ENCODE measurements around the gene CABLES1.

The CABLES1 gene

DNA sequence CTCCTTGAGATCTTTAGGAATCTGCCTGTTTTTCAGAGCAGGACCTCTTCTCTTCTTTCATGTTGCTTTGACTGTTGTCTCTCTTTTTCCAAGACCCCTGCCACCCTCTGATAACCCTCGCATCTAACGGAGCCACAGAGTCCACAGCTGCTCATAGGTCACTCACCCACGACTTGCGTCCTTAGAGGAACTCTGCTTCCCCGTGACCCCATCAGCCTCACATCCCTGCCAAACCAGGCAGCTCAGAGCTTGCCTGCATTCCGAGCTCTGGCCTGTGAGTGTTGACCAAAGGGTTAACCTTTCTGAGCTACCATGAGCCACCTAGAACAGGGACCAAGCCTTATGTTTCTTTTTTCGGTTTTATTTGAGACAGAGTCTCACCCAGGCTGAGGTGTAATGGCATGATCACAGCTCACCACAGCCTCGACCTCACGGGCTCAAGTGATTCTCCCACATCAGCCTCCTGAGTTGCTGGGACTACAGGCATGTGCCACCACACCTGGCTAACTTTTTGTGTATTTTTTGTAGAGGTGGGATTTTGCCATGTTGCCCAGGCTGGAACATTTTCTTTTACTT is 36.4 kb downstream of the CABLES1 start:
- no peak for DNase-seq

DNA sequence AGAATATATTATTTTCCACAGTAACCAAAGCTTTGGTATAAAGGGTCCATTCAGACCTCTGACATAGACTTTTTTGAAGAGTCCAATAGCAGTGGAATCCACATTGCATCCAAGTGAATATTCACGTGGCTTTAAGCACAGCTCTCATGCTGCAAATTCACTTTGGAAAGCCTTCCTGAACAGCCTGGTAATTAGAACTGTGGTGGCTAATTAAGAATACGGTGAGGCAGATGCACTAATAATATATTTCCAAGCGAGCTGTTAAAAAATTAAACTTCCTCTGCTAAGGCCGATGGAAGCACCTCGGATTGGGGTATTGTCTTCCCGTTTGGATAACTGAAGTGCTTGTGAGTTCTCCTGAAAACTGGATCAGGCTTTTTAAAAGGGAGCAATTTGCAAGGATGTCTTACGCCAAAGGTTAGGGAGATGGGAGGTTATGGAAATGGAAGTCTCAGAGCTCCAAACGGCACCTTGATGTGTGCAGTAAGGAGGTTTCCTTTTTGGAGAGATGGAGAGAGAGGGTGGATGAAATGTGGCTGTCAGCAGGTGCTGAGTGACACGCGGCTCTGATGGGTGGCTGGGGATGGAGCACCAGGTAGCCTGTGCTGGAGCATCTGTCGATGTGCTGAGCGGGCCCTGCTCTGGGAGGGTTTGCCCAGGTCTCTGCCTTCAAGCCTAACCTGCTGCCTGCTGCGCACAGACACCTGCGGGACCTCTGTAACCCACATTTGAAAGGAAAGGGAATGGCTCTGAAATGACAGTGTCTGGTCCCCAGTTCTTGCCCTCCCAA is 37.5 kb downstream of the CABLES1 start:
- no peak for DNase-seq

DNA sequence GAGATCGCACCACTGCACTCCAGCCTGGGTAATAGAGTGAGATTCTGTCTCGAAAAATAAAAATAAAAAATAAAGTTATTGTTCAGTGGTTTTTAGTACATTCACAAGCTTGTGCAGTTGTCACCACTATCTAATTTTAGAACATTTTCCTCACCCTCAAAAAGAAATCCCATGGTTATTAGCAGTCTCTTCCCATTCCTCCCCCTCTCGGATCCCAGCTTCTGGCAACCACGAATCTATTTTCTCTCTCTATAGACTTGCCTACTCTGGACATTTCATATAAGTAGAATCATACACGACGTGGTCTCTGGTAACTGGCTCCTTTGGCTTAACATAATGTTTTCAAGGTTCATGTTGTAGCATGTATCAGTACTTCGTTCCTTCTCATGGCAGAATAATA is 38.6 kb downstream of the CABLES1 start:
- DNase-seq: no peak

DNA sequence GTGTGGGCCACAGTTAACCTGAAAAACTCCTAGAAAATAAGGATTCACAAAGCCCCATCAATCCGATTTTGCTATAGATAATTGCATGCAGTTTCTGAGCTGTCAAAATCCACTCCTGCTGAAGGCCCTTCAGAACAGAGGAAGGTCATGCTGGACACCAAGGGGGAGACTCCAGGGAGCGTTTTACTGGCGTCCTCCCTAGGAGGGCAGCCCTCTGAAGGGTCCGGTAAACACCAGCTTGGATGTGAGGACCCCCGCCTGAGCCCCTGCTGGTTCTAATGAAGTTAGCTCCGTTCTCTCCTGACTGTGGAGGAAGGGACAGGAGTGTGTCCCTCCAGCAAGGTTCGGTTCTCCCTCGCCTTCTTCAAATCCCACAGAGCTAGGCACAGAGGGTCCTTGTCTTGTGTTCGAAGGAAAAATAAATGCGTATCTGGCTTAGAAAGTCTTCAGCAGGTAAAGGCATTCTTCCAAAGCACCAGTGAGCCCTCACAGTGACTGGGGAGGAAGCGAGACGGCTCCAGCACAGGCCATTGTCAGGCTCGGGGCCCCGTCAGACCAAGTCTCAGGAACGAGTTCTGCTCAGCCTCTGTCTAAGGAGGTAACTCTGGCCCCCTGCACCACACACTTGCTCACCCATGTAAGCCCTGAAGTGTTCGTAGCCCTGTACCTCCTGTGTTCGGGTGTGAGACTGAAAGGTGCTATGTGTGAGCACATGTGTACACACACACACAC is 41.6 kb downstream of the CABLES1 start:
- no peak for DNase-seq

DNA sequence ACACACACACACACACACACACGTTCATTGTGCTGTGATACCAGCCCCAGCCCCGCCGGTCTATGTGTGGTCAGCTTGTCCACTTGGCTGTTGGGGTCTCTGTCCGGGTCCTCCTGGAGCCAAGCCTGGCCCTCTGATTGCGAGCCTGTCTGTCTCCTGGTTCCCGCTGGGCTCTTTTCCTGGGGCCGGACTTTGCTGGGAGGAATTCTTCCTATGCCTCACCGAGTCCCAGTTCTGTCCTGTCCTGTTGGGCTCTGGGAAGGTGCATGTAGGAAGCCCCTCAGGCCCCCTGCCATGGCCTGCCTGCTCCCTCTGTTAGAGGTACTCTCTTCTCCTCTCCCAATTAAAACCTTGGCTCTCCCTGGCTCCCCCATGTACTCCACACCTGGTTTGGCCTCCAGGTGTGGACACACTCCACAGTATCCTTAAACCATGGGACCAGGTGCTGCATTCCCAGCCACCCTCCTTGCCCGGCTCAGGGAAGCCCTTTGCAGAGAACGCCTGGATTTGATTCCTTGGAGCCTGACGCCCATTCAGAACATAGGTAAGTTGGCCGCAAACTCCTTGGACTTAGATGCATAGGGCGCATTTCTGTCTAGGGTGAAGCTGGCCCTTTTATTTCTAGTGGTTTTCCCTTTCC is 42.3 kb downstream of the CABLES1 start:
- DNase-seq: no peak

DNA sequence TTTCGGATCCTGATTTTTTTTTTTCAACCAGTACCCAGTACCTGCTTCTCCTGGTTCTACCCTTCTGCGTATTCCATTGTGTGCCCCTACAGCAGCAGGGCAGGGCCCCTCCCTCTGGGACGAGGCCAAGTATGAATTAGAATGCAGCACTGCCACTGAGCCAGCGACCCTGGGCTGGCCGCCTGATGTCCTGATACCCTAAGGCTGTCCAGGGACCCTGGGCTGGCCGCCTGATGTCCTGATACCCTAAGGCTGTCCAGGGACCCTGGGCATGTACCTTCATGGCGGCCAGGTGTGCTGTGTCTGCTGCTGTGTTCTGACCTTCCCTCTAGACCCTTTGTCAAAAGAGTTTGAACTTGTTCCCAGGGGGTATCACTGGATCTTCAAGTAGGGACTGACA is 42.9 kb downstream of the CABLES1 start:
- no peak for DNase-seq

DNA sequence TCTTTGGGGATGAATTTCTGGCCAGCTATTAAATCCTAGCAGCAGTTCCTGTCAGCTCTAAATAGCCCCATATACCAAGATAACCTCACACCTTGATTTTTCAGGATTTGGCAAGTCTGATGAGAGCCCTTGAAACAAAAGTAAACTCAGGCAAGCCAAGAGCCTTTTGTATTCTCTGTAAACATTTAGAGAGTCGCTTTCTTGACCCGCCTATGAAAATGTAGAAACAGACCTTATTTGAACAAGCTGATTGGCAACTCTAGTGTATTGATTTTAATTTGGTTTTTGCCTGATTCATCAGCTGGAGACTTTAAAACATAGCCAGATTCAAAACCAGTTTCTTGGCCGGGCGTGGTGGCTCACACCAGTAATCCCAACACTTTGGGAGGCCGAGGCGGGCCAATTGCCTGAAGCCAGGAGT is 43.4 kb downstream of the CABLES1 start:
- no peak for DNase-seq

DNA sequence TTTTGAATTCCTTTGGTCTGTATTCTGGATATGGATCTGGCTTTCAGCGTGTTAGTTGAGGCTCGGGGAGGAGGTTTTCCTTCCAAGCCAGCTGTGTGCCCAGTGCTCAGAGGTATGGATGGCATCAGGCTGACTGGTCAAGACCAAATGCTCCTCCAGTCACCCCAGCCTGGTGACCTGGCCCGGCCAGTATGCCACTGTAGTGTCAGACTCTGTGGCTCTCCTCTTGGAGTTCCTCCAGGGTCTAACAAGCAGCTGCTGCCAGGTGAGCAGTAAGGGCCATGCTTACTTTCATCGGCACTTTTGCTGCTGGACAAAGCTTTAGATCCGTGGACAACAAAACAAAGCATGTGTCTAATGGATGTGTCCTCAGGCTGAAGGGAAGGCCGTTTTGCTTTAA is 44.1 kb downstream of the CABLES1 start:
- DNase-seq: no peak

DNA sequence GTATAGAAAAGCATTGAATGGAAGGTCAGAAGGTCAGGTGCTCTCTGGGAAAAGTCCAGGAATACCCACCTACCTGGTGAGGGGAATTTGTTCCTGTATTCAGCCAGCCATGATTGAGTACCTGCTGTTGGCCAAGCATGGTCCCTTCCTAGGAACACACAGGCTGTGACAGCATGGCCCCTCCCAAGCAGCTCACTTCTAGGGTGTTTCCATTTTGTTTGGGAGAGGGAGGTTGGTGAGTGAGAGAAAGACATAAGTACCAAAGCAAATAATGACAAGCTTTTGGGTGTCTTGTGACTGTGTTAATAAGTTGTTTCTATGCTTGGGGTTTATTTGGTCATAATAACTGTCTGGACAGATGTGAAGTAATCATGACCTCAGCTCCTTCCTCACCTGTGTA is 46.3 kb downstream of the CABLES1 start:
- DNase-seq: no peak

DNA sequence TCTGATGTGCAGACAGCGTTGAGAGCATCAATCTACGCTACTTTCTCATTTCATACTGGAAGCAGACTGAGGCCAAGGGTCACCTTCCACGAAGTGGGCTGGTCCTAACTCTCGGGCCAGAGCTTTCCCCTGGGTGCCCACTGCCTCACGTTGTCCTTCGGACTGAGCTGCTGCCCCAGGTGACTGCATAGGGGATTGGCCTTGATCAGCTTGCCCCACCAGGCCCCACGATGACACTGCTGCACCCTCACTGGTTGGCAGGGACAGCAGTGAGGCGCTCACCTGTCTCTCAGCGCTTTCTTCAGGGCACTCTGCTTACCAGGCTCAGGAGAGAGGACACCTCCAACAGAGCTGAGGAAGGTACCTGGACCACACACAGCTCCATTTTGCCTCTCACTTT is 47.3 kb downstream of the CABLES1 start:
- DNase-seq: no peak

DNA sequence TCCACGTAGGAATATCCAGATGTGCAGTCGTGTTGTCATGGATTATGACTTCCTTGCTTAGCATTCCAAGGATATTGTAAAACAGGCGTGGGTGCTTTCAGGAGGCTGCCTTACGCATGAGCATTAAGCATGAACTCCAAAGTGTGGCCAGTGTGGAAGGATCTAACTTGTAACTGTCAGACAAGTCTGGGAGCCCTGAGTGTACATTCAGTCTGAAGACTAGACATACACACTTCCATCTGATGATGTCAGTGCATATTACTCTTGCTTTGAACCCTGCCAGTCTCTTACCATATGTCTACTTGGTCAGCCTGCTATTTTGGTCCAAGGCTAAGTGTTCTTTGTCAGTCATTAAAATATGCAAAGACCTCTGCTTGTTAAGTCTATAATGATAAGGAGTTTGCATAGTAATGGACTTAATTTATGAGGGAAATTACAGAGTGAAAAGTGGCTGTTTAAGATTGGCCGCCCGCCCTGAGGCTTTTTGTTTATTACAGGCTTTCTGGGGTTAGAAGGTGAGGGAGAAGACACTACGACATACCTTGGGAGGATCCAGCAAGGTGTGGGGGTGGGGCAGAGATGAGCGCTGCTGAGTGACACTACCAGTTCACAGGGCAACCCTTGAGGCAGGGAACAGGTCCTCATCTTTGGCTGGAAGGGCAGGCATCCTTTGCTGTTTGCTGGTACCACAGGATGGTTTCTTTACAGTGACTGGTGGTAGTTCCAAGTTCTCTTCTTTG is 48.3 kb downstream of the CABLES1 start:
- no peak for DNase-seq

DNA sequence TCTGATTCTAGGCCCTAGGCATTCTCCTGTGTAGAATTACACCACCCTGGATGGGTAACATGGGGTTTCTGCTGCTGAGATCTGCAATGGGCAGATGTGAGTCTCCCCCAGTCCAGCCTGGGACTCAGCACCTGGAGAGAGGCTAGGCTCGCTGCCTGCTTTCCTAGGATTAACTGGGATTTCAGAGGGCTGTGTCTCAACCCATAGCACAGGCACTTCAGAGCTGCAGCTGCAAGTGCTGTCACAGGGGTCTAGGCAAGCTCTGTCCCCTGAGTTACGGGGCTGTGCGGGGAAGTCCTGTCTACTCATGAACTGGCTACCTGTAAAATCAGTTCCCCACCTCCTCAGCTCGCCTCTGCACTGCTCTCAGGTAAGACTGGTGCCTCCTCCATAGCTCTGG is 51.5 kb downstream of the CABLES1 start:
- no peak for DNase-seq

DNA sequence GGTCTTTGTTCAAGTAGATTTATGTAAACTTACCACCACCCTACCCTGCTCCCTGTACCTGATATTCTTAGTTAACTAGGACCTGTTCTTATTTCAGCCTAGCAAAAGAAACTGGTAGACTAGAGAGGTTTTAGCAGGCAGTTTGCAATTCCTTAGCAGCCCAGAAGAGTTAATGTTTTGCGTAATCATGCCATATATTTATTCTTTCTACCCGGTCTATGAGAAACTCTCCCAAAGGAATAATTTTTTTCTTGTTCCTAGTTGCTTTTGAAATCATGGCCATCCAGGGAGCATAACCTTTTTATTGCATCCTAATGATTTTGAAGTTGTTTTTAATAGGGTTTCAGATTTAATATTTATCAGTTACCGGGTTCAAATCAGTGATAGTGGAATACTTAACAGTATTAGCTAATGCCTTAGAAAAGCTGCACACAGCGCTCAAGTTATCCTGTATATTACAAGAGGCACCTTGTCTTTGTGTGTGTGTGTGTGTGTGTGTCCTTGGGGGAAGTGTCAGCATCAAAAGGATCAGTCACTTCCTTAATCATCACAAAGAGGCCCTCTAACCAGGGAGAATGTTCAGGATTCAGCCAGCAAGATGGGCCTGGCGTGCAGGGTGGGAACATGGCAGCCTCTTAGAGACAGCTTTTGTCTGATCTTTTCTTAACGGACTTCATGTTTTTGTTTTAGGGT is 52.9 kb downstream of the CABLES1 start:
- no peak for DNase-seq

DNA sequence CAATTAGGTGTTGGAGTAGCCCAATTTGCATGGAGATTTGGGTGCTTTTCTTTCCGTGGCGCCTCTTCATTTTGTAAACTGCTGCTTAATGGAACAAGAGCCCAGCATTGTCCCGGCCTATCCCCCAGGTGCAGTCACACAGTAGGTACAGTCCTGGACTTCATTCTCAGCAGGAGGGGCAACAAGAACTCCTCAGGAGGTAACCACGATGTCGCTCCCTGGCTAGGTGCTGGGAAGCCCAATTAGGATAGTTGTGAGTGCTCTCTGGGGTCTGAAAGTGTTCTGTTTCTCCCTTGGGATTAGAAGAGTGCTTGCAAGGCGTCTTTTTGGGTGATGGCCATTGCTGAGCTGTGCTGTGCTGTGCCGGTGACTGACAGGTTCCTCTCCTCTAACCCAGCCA is 53.8 kb downstream of the CABLES1 start:
- DNase-seq: no peak

DNA sequence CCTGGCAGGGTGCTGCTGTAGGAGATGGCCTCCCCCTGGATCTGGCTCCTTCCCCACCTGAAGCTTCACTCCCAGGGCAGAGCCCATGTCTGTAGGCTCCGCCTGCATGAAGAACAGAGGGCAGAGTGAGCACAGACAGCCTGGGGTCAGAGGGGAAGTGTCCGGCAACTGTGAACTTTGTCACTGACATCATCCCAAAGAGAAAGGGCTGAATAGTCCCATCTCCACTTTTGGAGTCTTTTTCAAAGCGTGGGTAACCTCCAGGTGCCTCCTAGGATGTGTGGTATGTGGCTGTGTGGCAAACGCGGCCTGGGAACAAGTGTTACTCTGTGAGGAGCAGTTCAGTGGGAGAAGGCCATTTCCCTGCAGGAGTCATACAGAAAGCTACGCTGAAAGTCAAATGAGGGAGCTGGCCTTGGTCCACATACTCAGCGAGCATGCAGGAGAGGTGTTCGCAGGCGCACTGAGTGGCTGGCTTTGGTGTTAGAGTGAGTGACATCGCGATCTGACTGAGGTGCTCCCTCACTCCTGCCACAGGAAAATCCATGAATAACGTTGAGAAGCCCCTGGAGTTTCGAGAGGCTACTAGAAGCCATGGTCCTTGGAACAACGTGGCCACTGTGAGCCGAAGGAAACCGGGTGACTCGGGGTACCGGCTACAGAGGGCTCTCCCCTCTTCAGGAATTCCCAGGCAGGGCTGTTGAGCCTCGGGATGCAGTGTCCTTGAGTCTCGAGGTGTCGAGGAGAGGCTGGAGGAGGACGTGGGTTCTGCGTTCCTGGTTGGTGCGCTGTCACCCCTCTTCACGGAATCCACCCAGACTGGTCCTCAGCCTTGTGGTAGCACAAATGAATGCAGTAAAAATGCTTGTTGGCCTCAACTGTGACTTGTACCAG is 54.7 kb downstream of the CABLES1 start:
- DNase-seq: no peak

DNA sequence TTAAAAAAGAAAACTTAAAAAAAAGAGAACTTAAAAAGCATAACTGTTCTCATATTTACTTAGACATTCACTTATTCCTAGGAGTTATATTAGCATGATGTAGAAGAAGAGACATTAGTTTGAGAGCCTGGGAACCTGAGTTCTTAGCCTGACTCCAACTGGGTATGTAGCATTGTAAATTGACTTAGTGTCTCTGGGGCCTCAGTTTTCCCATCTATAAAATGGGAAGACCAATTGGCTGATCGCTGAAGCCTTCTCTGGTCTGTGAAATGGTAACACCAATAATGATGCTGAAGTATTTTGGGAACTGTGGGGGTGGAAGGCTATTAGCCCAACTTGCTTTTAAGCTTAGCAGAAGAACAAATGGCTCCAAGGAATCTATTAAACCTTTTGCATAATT is 55.9 kb downstream of the CABLES1 start:
- DNase-seq: no peak

DNA sequence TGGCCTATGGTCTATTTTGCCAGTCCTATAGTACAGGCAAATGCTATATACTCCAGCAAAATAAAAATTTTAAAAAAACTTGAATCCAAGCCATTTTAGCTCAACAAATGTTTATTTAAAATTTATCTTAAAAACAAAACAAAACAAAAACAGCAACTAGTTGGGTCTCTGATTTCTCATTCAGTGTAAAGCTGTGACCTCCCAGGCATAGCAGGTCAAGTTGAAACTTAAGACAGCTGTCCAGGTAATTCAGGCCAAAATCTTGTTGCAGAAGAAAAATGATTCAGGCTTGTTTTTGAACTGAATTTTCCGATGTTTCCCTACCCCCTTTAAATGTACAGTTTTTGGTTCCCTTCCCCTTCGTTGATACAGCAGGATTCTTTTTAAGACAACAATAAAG is 58.5 kb downstream of the CABLES1 start:
- DNase-seq: no peak

DNA sequence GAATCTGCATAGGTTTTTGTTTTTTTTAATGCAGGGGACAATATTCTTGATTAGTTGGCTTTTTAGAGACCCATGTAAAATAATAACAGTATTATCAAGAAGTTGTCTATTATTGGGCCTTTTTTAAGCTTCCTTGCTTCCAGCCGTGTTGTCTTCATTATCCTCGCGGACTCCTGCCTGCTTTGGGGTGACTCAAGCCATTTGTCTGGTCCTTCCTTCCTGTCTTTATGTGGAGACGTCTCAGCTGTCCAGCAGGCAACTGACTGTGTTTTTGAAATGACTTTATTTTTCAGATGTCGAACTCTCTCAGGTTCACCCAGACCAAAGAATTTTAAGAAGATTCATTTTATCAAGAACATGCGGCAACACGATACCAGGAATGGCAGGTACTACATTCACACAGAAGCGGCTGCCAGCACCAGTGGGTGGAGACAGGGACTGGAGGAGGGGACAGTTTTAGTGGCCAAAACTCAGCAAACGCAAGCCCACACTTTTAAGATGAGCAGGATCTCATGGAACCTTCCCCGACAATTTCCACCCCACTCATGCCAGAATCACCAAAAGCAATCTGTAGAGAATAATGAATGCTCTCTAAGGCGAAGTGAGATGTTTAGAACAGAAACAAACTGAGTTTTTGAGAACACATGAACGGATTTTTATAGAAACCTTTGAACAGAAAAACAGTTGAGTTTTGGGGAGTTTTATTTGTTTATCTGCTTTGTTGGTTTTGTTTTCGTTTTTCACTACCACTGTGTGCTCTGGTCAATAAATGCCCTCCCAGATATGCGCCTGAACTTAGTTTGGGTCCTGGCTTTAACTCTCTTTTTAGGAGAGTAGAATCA is 59.1 kb downstream of the CABLES1 start:
- DNase-seq: no peak

DNA sequence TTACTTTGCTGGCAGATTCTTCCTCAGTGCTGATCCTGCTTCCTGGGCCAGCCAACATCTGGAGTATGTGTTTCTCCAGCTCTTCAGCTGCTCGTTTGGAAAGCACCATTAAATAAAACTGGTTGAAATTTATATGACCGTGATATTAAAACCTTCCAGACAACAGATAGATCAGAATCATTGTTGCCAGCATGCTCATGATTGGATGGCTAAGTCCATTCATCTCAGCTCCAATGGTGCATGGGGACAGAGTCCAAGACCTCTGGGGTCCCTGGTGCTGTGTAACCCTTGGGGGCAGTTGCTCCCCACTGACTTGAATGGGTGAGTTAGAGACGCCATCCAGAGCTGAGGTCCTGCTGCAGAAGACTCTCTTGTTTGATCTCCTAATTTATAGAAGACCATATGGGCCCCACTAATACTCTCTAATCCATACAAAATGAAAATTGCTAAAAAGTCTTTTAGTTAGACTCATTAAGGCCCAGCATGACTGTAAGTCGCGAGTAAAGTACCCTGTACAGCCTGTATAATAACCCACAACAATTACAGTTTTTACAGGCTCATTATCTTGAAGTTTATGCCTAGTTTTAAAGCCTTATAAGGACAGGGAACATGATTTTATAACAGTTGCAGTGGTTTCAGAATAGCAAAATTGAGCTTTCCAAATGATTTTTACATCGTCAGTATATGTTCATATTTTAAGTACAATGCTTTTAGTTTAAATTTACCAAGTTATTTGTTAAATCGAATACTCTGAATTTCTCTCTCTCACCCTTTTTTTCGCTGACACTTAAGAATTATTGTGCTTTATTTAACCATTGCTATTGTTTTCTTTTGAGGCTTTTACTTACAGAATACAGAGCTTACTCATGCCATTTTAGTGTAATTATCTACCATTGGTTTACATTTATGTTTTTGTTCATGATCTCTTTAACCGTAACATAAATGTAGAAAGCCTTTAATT is 60.0 kb downstream of the CABLES1 start:
- DNase-seq: no peak
